Upper lobe of left lung (tissue), 6 donors: ENCODE data around the gene GJD4. TPM values are rescaled to one million over a fixed set of nuclear protein-coding genes. Genes with fewer than 3 reads are reported as not detected.
A peak's percentile ranks its signal among the peaks of the same experiment; 100 is the strongest.

Source experiments
- ATAC-seq, 2 donors: fragments of 200-7000 bp; cut with Tn5 transposase; one replicate each; pipeline ENCODE4 v1.9.1; 2022; ENCODE audit warnings: mild to moderate bottlenecking in 2 of 2, moderate library complexity in 2 of 2; ENCODE audit not compliant: low FRiP score in 2 of 2
- DNase-seq, 2 donors: peaks; one replicate each; pipeline ENCODE4 v3.0.0-alpha.2; 2019 to 2020
- H3K27ac ChIP-seq, 4 donors: fragments of 200-600 bp; sonication (generic); one replicate each; pipeline ENCODE4 v1.5.1; 2016 to 2019
- H3K27me3 ChIP-seq, 4 donors: fragments of 200-600 bp; sonication (generic); one replicate each; pipeline ENCODE4 v1.5.1; 2017 to 2019
- H3K36me3 ChIP-seq, 4 donors: fragments of 200-600 bp; sonication (generic); one replicate each; pipeline ENCODE4 v1.5.1; 2016 to 2019
- H3K4me1 ChIP-seq, 4 donors: fragments of 200-600 bp; sonication (generic); one replicate each; pipeline ENCODE4 v1.5.1; 2018 to 2019
- H3K4me3 ChIP-seq, 4 donors: fragments of 200-600 bp; sonication (generic); one replicate each; pipeline ENCODE4 v1.5.1; 2017 to 2019; ENCODE audit warnings: mild to moderate bottlenecking in 2 of 4, moderate library complexity in 1 of 4
- H3K9me3 ChIP-seq, 4 donors: fragments of 200-600 bp; sonication (generic); one replicate each; pipeline ENCODE4 v1.5.1; 2018 to 2019
- CTCF ChIP-seq, 6 experiments: fragments of 450-650 bp in 4 of 6; fragments of 200-600 bp in 2 of 6; sonication (generic) in 2 of 6; IDR thresholded peaks; one replicate each; pipeline ENCODE4 v1.5.1; 2016 to 2019; ENCODE audit warnings: antibody characterized with exemption in 6 of 6
- EP300 ChIP-seq, 4 donors: sonication (generic); formaldehyde crosslinking; IDR thresholded peaks; one replicate each; pipeline ENCODE4 v1.5.1; 2017; ENCODE audit warnings: antibody characterized with exemption in 4 of 4, control low read depth in 2 of 4
- POLR2A ChIP-seq, 4 donors: fragments of 450-650 bp; IDR thresholded peaks; one replicate each; pipeline ENCODE4 v1.5.1; 2016 to 2017; ENCODE audit warnings: antibody characterized with exemption in 4 of 4, mild to moderate bottlenecking in 2 of 4
- POLR2AphosphoS5 ChIP-seq, 2 donors: sonication (generic); formaldehyde crosslinking; IDR thresholded peaks; one replicate each; pipeline ENCODE4 v1.5.1; 2017; ENCODE audit warnings: antibody characterized with exemption in 2 of 2
- WGBS, 2 donors: methylation state at CpG; one replicate each; pipeline ENCODE4 v1.1.5; 2017 to 2018; 5-methylcytosine and 5-hydroxymethylcytosine counted together
- total RNA-seq, 6 donors: library from RNA; depleted of rRNA in 4 of 6; stranded (reverse); fragments of >200 nt in 4 of 6; gene quantifications; one replicate each; pipeline versions ENCODE4 v1.1.0 to v1.2.1, GENCODE V29; 2016 to 2021
- donor health status: DM: no; HTN: no; CAD: no; lungs with moderate emphysema.
- donor health status: DM: no; HTN: yes; CAD: no; lungs with severe emphysema.

Gene GJD4
- total RNA-seq, 6 donors from 2014 or later: not detected

GRCh38 chr10:35595106-35595505, 10.0 kb upstream of the GJD4 start:
- Histone ChIP-seq H3K4me1 (no peaks in the 10 kb centered on the region), H3K9me3 (peaks cover 0 to 5% (median 2%) of the 10 kb centered on the region in 4 donors), H3K27ac (no peak overlapping the region), H3K36me3 (no peaks in the 10 kb centered on the region), H3K27me3 (no peaks in the 10 kb centered on the region), H3K4me3 (no peak overlapping the region)
- no peak for TF ChIP-seq POLR2A (IDR thresholded peaks at IDR 0.05)
- TF ChIP-seq POLR2AphosphoS5 (IDR thresholded peaks at IDR 0.05): no peak
- no peak for TF ChIP-seq EP300 (IDR thresholded peaks at IDR 0.05)
- no peak for TF ChIP-seq CTCF (IDR thresholded peaks at IDR 0.05)
- DNase-seq: no peak
- ATAC-seq: no peak
- 32 to 48% methylated on average over 3 of the region's 3 CpGs for WGBS, 2 donors

- H3K4me1 ChIP-seq: no peaks in the 10 kb centered on the region
- TF ChIP-seq EP300 (IDR thresholded peaks at IDR 0.05): no peak
- H3K27me3 ChIP-seq: no peaks in the 10 kb centered on the region
- ATAC-seq: no peak
- no peaks in the 10 kb centered on the region for H3K36me3 ChIP-seq
- 43% methylated on average over 6 of the region's 6 CpGs for WGBS, 2 donors
- no peak overlapping the region for H3K27ac ChIP-seq
- DNase-seq: no peak
- H3K4me3 ChIP-seq: no peak overlapping the region
- no peaks in the 10 kb centered on the region for H3K9me3 ChIP-seq
Measured at GRCh38 chr10:35598379-35598778, 6.8 kb upstream of the GJD4 start.

GRCh38 chr10:35600193-35600592, 4.9 kb upstream of the GJD4 start:
- no peak for TF ChIP-seq POLR2A (IDR thresholded peaks at IDR 0.05)
- no peak for TF ChIP-seq EP300 (IDR thresholded peaks at IDR 0.05)
- no peak for TF ChIP-seq POLR2AphosphoS5 (IDR thresholded peaks at IDR 0.05)
- Histone ChIP-seq H3K27me3 (no peaks in the 10 kb centered on the region), H3K27ac (no peak overlapping the region), H3K4me3 (no peak overlapping the region), H3K36me3 (no peaks in the 10 kb centered on the region), H3K4me1 (no peaks in the 10 kb centered on the region), H3K9me3 (no peaks in the 10 kb centered on the region)
- 58 to 66% methylated on average over 2 of the region's 2 CpGs for WGBS, 2 donors
- ATAC-seq: no peak
- no peak for DNase-seq

GRCh38 chr10:35606430-35606829, 1.3 kb downstream of the GJD4 start:
- H3K4me1 ChIP-seq: peaks cover 9 to 16% (median 11%) of the 10 kb centered on the region in 4 donors
- ATAC-seq (no peak), DNase-seq (no peak)
- no peaks in the 10 kb centered on the region for H3K36me3 ChIP-seq
- H3K27ac ChIP-seq: no peak overlapping the region
- WGBS, 2 donors: 74 to 81% methylated on average over 6 of the region's 6 CpGs
- TF ChIP-seq POLR2A (IDR thresholded peaks at IDR 0.05) (no peak), CTCF (IDR thresholded peaks at IDR 0.05) (no peak), POLR2AphosphoS5 (IDR thresholded peaks at IDR 0.05) (no peak), EP300 (IDR thresholded peaks at IDR 0.05) (no peak)
- no peak overlapping the region for H3K4me3 ChIP-seq
- H3K9me3 ChIP-seq: no peaks in the 10 kb centered on the region
- peaks cover 0 to 13% (median 7%) of the 10 kb centered on the region in 4 donors for H3K27me3 ChIP-seq

GRCh38 chr10:35607475-35608327, 2.6 kb downstream of the GJD4 start:
- Histone ChIP-seq H3K4me3 (peak overlapping the region; percentile 22 to 52 (median 43)), H3K27ac (no peak overlapping the region), H3K9me3 (no peaks in the 10 kb centered on the region), H3K36me3 (no peaks in the 10 kb centered on the region), H3K4me1 (peaks cover 9 to 16% (median 11%) of the 10 kb centered on the region in 4 donors), H3K27me3 (peaks cover 0 to 13% (median 7%) of the 10 kb centered on the region in 4 donors)
- ATAC-seq (peak; percentile 23 to 53), DNase-seq (peak in 1 of 2 donors; percentile 82)
- 30 to 33% methylated on average over 13 to 68 of the region's 78 CpGs for WGBS, 2 donors
- no peak for TF ChIP-seq POLR2AphosphoS5 (IDR thresholded peaks at IDR 0.05)
- no peak for TF ChIP-seq CTCF (IDR thresholded peaks at IDR 0.05)
- TF ChIP-seq POLR2A (IDR thresholded peaks at IDR 0.05): no peak
- TF ChIP-seq EP300 (IDR thresholded peaks at IDR 0.05): no peak
